GM03348 (cell line): ENCODE data around the gene SH3BGR.
"Not testable (repeated sequence)": the region's sequence is repeated elsewhere in the genome, so short reads cannot be mapped to it uniquely, and the experiment has no call there.

Experiments
- DNase-seq: peaks from one replicate; pipeline ENCODE4 v3.0.0; 2012; ENCODE audit warnings: low spot score

The SH3BGR gene

GRCh38 chr21:39515684-39516472 is 64.1 kb downstream of the SH3BGR start:
- DNase-seq, result no peak

- peak; percentile 80 for DNase-seq
Measured at GRCh38 chr21:39518055-39518846, 66.5 kb downstream of the SH3BGR start.

GRCh38 chr21:39518847-39519210 is 67.1 kb downstream of the SH3BGR start:
- no peak for DNase-seq

- DNase-seq, result no peak
Measured at GRCh38 chr21:39519835-39520234, 68.1 kb downstream of the SH3BGR start.

GRCh38 chr21:39523399-39523798 is 71.6 kb downstream of the SH3BGR start:
- no peak for DNase-seq

GRCh38 chr21:39523915-39524314 is 72.1 kb downstream of the SH3BGR start:
- no peak for DNase-seq

GRCh38 chr21:39525129-39525528 is 73.4 kb downstream of the SH3BGR start:
- no peak for DNase-seq

- no peak for DNase-seq
Measured at GRCh38 chr21:39525601-39526000, 73.8 kb downstream of the SH3BGR start.

GRCh38 chr21:39527067-39527595 is 75.4 kb downstream of the SH3BGR start:
- no peak for DNase-seq

- no peak for DNase-seq
Measured at GRCh38 chr21:39527664-39528381, 76.1 kb downstream of the SH3BGR start.

GRCh38 chr21:39529026-39529425 is 77.3 kb downstream of the SH3BGR start:
- DNase-seq, result no peak

- DNase-seq, result no peak
Measured at GRCh38 chr21:39531064-39531463, 79.3 kb downstream of the SH3BGR start.

GRCh38 chr21:39531840-39532239 is 80.1 kb downstream of the SH3BGR start:
- no peak for DNase-seq

GRCh38 chr21:39533545-39534380 is 82.0 kb downstream of the SH3BGR start:
- DNase-seq, result no peak

- no peak for DNase-seq
Measured at GRCh38 chr21:39535646-39536437, 84.1 kb downstream of the SH3BGR start.

- no peak for DNase-seq
Measured at GRCh38 chr21:39536835-39537234, 85.1 kb downstream of the SH3BGR start.

GRCh38 chr21:39537571-39537970 is 85.8 kb downstream of the SH3BGR start:
- no peak for DNase-seq

- DNase-seq, result no peak
Measured at GRCh38 chr21:39538453-39539042, 86.8 kb downstream of the SH3BGR start.

GRCh38 chr21:39540367-39540766 is 88.6 kb downstream of the SH3BGR start:
- not testable (repeated sequence) for DNase-seq

- DNase-seq, result no peak
Measured at GRCh38 chr21:39542736-39543135, 91.0 kb downstream of the SH3BGR start.
